Testis (tissue), 3 donors: ENCODE results near the gene ITGA5. TPM values are rescaled to one million over a fixed set of nuclear protein-coding genes. Genes with fewer than 3 reads are reported as not detected.
A peak's percentile ranks its signal among the peaks of the same experiment; 100 is the strongest.

Experiments
- DNase-seq: peaks from one replicate; pipeline ENCODE4 v3.0.0-alpha.2; 2019
- H3K27ac ChIP-seq, 2 donors: fragments of 200-600 bp; sonication (generic); one replicate each; pipeline ENCODE4 v1.5.1; 2019
- H3K27me3 ChIP-seq: fragments of 200-600 bp; sonication (generic); one replicate; pipeline ENCODE4 v1.5.1; 2019
- H3K36me3 ChIP-seq: fragments of 200-600 bp; sonication (generic); one replicate; pipeline ENCODE4 v1.5.1; 2017; ENCODE audit warnings: low read depth; ENCODE audit errors: missing control alignments
- H3K4me1 ChIP-seq: fragments of 200-600 bp; sonication (generic); one replicate; pipeline ENCODE4 v1.5.1; 2019
- H3K4me3 ChIP-seq, 2 donors: fragments of 200-600 bp; sonication (generic); one replicate each; pipeline ENCODE4 v1.5.1; 2017 to 2019
- H3K9me3 ChIP-seq: fragments of 200-600 bp; sonication (generic); one replicate; pipeline ENCODE4 v1.5.1; 2017
- CTCF ChIP-seq, 3 experiments: fragments of 450-650 bp in 2 of 3; fragments of 200-600 bp in 1 of 3; sonication (generic) in 1 of 3; IDR thresholded peaks; one replicate each; pipeline ENCODE4 v1.5.1; 2016 to 2019; ENCODE audit warnings: antibody characterized with exemption in 3 of 3, mild to moderate bottlenecking in 2 of 3, moderate library complexity in 1 of 3
- POLR2A ChIP-seq: fragments of 450-650 bp; IDR thresholded peaks from one replicate; pipeline ENCODE4 v1.6.1; 2017; ENCODE audit warnings: antibody characterized with exemption, mild to moderate bottlenecking, moderate library complexity
- WGBS, 2 donors: methylation state at CpG; one replicate each; pipeline ENCODE4 v1.1.5; 2018; 5-methylcytosine and 5-hydroxymethylcytosine counted together
- intact Hi-C: fragments of 100-400 bp; cut with DNase I; formaldehyde crosslinking; loops from one replicate; pipeline ENCODE4 v1.15.1; 2023; ENCODE audit warnings: low total_unique reads
- polyA plus RNA-seq: library from polyadenylated mRNA; stranded (reverse); fragments of 350-450 nt; fragmentation: Illumina TruSeq; extraction: RNeasy Lipid Tissue Mini Kit (QIAGEN cat#74804); gene quantifications from one replicate; pipeline ENCODE4 v1.2.3, GENCODE V29; 2014; ENCODE audit warnings: low read depth, low replicate concordance; ENCODE audit not compliant: insufficient read depth
- total RNA-seq, 2 donors: library from RNA; depleted of rRNA; stranded (reverse); fragments of >200 nt; gene quantifications; one replicate each; pipeline ENCODE4 v1.2.3, GENCODE V29; 2016

ITGA5 gene
- total and polyA plus RNA-seq, 3 donors from 2014 or later = 9.0 to 16.3 (median 10.7) TPM

GRCh38 chr12:54373649-54374561, 45.2 kb downstream of the ITGA5 start:
- TF ChIP-seq CTCF (IDR thresholded peaks at IDR 0.05) = no peak
- no peak for TF ChIP-seq POLR2A
- intact Hi-C loops = loop anchor here (10.0 kb wide), 1 partner anchor 149 kb away; no protein-coding TSS in a partner anchor
- Histone ChIP-seq H3K36me3 (no peaks in the 10 kb centered on the region), H3K4me1 (peaks cover 40% of the 10 kb centered on the region), H3K27ac (no peak overlapping the region), H3K4me3 (no peak overlapping the region), H3K9me3 (no peaks in the 10 kb centered on the region), H3K27me3 (no peaks in the 10 kb centered on the region)
- WGBS, 2 donors = 88 to 95% methylated on average over 5 to 10 of the region's 10 CpGs
- no peak for DNase-seq

DNA sequence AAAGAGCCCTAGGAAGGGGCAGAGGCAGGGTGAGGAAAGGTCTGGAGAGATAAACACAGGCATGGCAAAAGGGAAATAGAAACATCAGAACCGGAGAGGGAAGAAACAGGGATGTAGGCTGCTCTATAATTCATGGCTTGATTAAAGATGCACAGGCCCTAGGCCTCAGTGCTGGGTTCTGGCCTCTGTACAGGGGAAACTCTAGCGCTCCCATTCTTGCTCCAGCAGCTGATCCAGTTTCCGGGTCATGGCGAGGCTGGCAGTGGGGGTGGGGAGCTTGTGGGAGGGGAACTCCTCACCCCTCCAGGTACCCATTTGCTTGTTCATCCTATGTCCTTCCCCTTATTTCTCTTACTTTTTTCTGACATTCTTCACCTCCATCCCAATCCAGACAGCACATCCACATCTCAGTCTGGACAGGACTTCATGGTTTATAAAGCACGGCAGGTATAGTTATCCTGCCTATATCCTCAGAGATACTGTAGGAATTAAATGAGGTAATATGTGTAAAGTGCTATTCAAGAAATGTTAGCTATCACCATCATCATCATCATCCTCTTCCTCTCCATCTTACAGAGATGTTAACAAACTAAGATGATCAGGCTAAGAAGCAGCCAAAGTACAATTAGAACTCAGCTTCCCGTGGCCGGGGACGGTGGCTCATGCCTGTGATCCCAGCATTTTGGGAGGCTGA, 46.8 kb downstream of the ITGA5 start:
- Histone ChIP-seq H3K27ac (no peak overlapping the region), H3K27me3 (no peaks in the 10 kb centered on the region), H3K4me3 (no peak overlapping the region), H3K9me3 (no peaks in the 10 kb centered on the region), H3K4me1 (peaks cover 42% of the 10 kb centered on the region), H3K36me3 (no peaks in the 10 kb centered on the region)
- intact Hi-C loops = loop anchor here (10.0 kb wide), 1 partner anchor 147 kb away; no protein-coding TSS in a partner anchor
- WGBS, 2 donors = 67 to 72% methylated on average over 8 of the region's 8 CpGs
- no peak for DNase-seq
- TF ChIP-seq POLR2A (no peak), CTCF (IDR thresholded peaks at IDR 0.05) (no peak)

- WGBS, 2 donors = 63 to 91% methylated on average over 4 to 5 of the region's 5 CpGs
- Histone ChIP-seq H3K4me3 (no peak overlapping the region), H3K36me3 (no peaks in the 10 kb centered on the region), H3K27ac (no peak overlapping the region), H3K4me1 (peaks cover 42% of the 10 kb centered on the region), H3K27me3 (no peaks in the 10 kb centered on the region), H3K9me3 (no peaks in the 10 kb centered on the region)
- peak; percentile 50 for DNase-seq
- intact Hi-C loops = loop anchor here (10.0 kb wide), 1 partner anchor 147 kb away; no protein-coding TSS in a partner anchor
- no peak for TF ChIP-seq POLR2A
- no peak for TF ChIP-seq CTCF (IDR thresholded peaks at IDR 0.05)
Measured at GRCh38 chr12:54371328-54372112, 47.5 kb downstream of the ITGA5 start.

GRCh38 chr12:54370171-54370730, 48.8 kb downstream of the ITGA5 start:
- H3K36me3 ChIP-seq = no peaks in the 10 kb centered on the region
- no peaks in the 10 kb centered on the region for H3K27me3 ChIP-seq
- H3K4me1 ChIP-seq = peaks cover 42% of the 10 kb centered on the region
- intact Hi-C loops = loop anchor here (10.0 kb wide), 1 partner anchor 145 kb away; no protein-coding TSS in a partner anchor
- WGBS, 2 donors = 0 to 4% methylated on average over 24 to 44 of the region's 44 CpGs
- peak overlapping the region; percentile 37 to 58 for H3K4me3 ChIP-seq
- peak overlapping the region; percentile 40 to 82 for H3K27ac ChIP-seq
- peak; percentile 78 for DNase-seq
- no peaks in the 10 kb centered on the region for H3K9me3 ChIP-seq
- TF ChIP-seq CTCF (IDR thresholded peaks at IDR 0.05) = peak; percentile 88 to 91 (median 89)
- TF ChIP-seq POLR2A = no peak
